Adrenal gland (tissue), 12 donors: ENCODE measurements around the gene LAMC3. TPM values are rescaled to one million over a fixed set of nuclear protein-coding genes. Genes with fewer than 3 reads are reported as not detected.

Source experiments
- DNase-seq, 7 donors: peaks; one replicate each; pipeline ENCODE4 v3.0.0-alpha.2; 2019 to 2020
- H3K27ac ChIP-seq, 5 donors: fragments of 200-600 bp; sonication (generic) in 4 of 5; 1 replicate in 3 of 5; 2 replicates in 2 of 5; pipeline versions ENCODE4 v1.5.1 to v1.8.0; 2016 to 2020; ENCODE audit warnings: mild to moderate bottlenecking in 1 of 5
- H3K27me3 ChIP-seq: fragments of 200-600 bp; 2 replicates; pipeline ENCODE4 v1.8.0; 2021
- H3K36me3 ChIP-seq, 2 donors: fragments of 200-600 bp; replicated peaks in 1 of 2; 1 replicate in 1 of 2; 2 replicates in 1 of 2; pipeline versions ENCODE4 v1.5.1 to v1.8.0; 2018 to 2022
- H3K4me1 ChIP-seq, 2 donors: fragments of 200-600 bp; replicated peaks in 1 of 2; 1 replicate in 1 of 2; 2 replicates in 1 of 2; pipeline versions ENCODE4 v1.5.1 to v1.8.0; 2018 to 2021
- H3K4me3 ChIP-seq, 4 donors: fragments of 200-600 bp; sonication (generic) in 3 of 4; one replicate each; pipeline ENCODE4 v1.5.1; 2016 to 2018
- H3K9me3 ChIP-seq, 3 donors: fragments of 200-600 bp; sonication (generic) in 1 of 3; replicated peaks in 1 of 3; 1 replicate in 2 of 3; 2 replicates in 1 of 3; pipeline versions ENCODE4 v1.5.1 to v1.8.0; 2016 to 2021
- CTCF ChIP-seq, 6 experiments: fragments of 450-650 bp in 4 of 6; fragments of 200-600 bp in 2 of 6; sonication (generic) in 1 of 6; IDR thresholded peaks; 1 replicate in 5 of 6; 2 replicates in 1 of 6; pipeline versions ENCODE4 v1.5.1 to v1.8.0; 2016 to 2021; ENCODE audit warnings: antibody characterized with exemption in 6 of 6, mild to moderate bottlenecking in 2 of 6, moderate library complexity in 1 of 6
- POLR2A ChIP-seq, 2 donors: fragments of 450-650 bp; IDR thresholded peaks; one replicate each; pipeline ENCODE4 v1.6.1; 2017; ENCODE audit warnings: antibody characterized with exemption in 2 of 2, mild to moderate bottlenecking in 2 of 2, moderate library complexity in 1 of 2
- WGBS, 4 donors: extraction: QIAGEN DNeasy Blood & Tissue Kit in 2 of 4; methylation state at CpG; one replicate each; pipeline versions ENCODE4 v1.1.5 to v1.1.7; 2013 to 2017; 5-methylcytosine and 5-hydroxymethylcytosine counted together
- intact Hi-C, 2 donors: fragments of 100-400 bp; cut with DNase I; formaldehyde crosslinking; loops; one replicate each; pipeline versions ENCODE4 v1.14.1 to v1.15.0; 2022 to 2023
- polyA plus RNA-seq, 3 donors: library from polyadenylated mRNA; stranded (reverse); fragments of 200-250 nt in 2 of 3; fragments of 350-450 nt in 1 of 3; fragmentation: Illumina TruSeq in 1 of 3; extraction: RNeasy Lipid Tissue Mini Kit (QIAGEN cat#74804) in 1 of 3; gene quantifications; one replicate each; pipeline ENCODE4 v1.2.3, GENCODE V29; 2013 to 2014
- total RNA-seq, 9 donors: library from RNA; depleted of rRNA in 4 of 9; stranded (reverse); fragments of >200 nt in 4 of 9; fragments of 120-200 nt in 1 of 9; fragmentation: NEBNext Ultra II Directional in 1 of 9; extraction: Animal tissue kit (Norgen Biotek cat#: 25700) in 1 of 9; gene quantifications; one replicate each; pipeline versions ENCODE4 v1.1.0 to v1.2.4, GENCODE V29; 2013 to 2023
- donor health status: healthy with polysubstance abuse.
- donor health status: Bipolar disorder and iron deficiency.
- donor health status: DM: yes; HTN: yes; CAD: no.
- donor health status: DM: no; HTN: no; CAD: no.
- donor health status: DM: no; HTN: no; CAD: no.
- donor health status: DM: yes; HTN: yes; CAD: no.

Gene LAMC3
- total and polyA plus RNA-seq, 12 donors = 3.3 to 125 (median 49.7) TPM

GRCh38 chr9:131125288-131126058 lies 116.5 kb downstream of the LAMC3 start, which contains the start of gene NUP214:
TSS of gene NUP214 (plus strand) at chr9:131125586. CDS start at chr9:131125705, 119 bp downstream.
- TF ChIP-seq CTCF (IDR thresholded peaks at IDR 0.05) (no peak), POLR2A (IDR thresholded peaks at IDR 0.05) (peak; percentile 77 to 81)
- intact Hi-C loops = no loop called here
- peaks cover 4 to 16% of the 10 kb centered on the region in 2 donors for H3K4me1 ChIP-seq
- peak; percentile 98 to 99 (median 99) for DNase-seq
- WGBS, 4 donors = 0 to 1% (median 0%) methylated on average over 16 to 61 of the region's 61 CpGs
- H3K36me3 ChIP-seq = peaks cover 0 to 29% of the 10 kb centered on the region in 2 donors
- H3K27me3 ChIP-seq = no peaks in the 10 kb centered on the region
- H3K27ac ChIP-seq = peak within 1 kb of the TSS in 4 of 5 donors; percentile 69 to 92 (median 70)
- peak within 1 kb of the TSS; percentile 48 to 80 (median 52) for H3K4me3 ChIP-seq
- H3K9me3 ChIP-seq = no peaks in the 10 kb centered on the region

- peak overlapping the region; percentile 13 to 80 (median 52) for H3K4me3 ChIP-seq
- no peaks in the 10 kb centered on the region for H3K9me3 ChIP-seq
- H3K36me3 ChIP-seq = peaks cover 0 to 34% of the 10 kb centered on the region in 2 donors
- H3K27ac ChIP-seq = peak overlapping the region in 4 of 5 donors; percentile 69 to 92 (median 70)
- DNase-seq = no peak
- WGBS, 4 donors = 1% methylated on average over 10 to 11 of the region's 11 CpGs
- intact Hi-C loops = no loop called here
- peaks cover 4 to 16% of the 10 kb centered on the region in 2 donors for H3K4me1 ChIP-seq
- H3K27me3 ChIP-seq = no peaks in the 10 kb centered on the region
- no peak for TF ChIP-seq CTCF (IDR thresholded peaks at IDR 0.05)
- no peak for TF ChIP-seq POLR2A (IDR thresholded peaks at IDR 0.05)
These were observed 117.1 kb downstream of the LAMC3 start for GRCh38 chr9:131126059-131126426.

DNA sequence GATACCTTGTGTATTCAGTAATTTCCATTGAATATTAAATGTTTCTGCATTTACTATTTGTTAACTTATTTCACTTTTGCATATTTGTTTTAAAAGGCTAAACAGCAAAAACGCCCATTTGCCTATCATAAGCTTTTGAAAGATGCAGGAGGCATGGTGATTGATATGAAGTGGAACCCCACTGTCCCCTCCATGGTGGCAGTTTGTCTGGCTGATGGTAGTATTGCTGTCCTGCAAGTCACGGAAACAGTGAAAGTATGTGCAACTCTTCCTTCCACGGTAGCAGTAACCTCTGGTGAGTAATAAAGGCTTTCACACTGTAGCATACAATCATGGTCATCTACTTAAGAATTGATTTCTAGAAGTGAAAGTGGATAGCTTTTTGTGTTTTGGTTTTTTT lies 120.2 kb downstream of the LAMC3 start:
- Histone ChIP-seq H3K4me3 (no peak overlapping the region), H3K27me3 (no peaks in the 10 kb centered on the region), H3K9me3 (no peaks in the 10 kb centered on the region), H3K4me1 (peaks cover 4 to 16% of the 10 kb centered on the region in 2 donors), H3K27ac (no peak overlapping the region), H3K36me3 (peaks cover 0 to 66% of the 10 kb centered on the region in 2 donors)
- WGBS, 4 donors = 59 to 77% (median 71%) methylated on average over 3 of the region's 3 CpGs
- intact Hi-C loops = no loop called here
- TF ChIP-seq CTCF (IDR thresholded peaks at IDR 0.05) = no peak
- no peak for TF ChIP-seq POLR2A (IDR thresholded peaks at IDR 0.05)
- DNase-seq = no peak

DNA sequence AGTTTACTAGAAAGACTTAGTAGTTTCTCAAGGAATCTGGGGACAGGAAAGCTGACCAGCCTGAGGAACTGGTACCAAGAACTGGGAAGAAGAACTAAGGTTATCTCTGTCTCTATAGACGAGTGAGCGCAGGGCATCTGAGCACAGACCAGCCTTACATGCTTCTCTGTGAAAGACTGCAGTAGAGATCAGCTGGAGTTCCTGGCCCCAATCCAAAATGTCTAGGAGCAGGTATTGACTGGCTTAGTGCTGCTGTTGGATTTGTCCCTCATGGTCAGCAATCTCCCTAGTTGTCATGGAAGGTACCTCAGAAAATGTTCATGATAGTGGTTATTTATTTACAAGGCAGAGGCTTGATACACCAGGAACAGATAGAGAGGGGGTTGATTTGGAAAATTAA lies 129.7 kb downstream of the LAMC3 start:
- intact Hi-C loops = no loop called here
- Histone ChIP-seq H3K36me3 (peaks cover 0 to 94% of the 10 kb centered on the region in 2 donors), H3K4me3 (no peak overlapping the region), H3K9me3 (no peaks in the 10 kb centered on the region), H3K4me1 (no peaks in the 10 kb centered on the region), H3K27me3 (no peaks in the 10 kb centered on the region), H3K27ac (no peak overlapping the region)
- TF ChIP-seq POLR2A (IDR thresholded peaks at IDR 0.05) = no peak
- TF ChIP-seq CTCF (IDR thresholded peaks at IDR 0.05) = no peak
- WGBS, 4 donors = 93 to 97% (median 96%) methylated on average over 2 of the region's 2 CpGs
- no peak for DNase-seq
